Liver (tissue), 9 donors: ENCODE measurements around the gene PDPN. TPM values are rescaled to one million over a fixed set of nuclear protein-coding genes. Genes with fewer than 3 reads are reported as not detected.

ENCODE experiments used
- DNase-seq: peaks from one replicate; pipeline ENCODE4 v3.0.0-alpha.2; 2017; ENCODE audit warnings: low spot score
- H3K27ac ChIP-seq, 2 donors: one replicate each; pipeline ENCODE4 v1.7.0; 2013; ENCODE audit warnings: inconsistent platforms in 2 of 2, low read length in 2 of 2, control low read depth in 1 of 2, low read depth in 1 of 2, mild to moderate bottlenecking in 1 of 2
- H3K27me3 ChIP-seq, 4 donors: one replicate each; pipeline versions ENCODE4 v1.6.1 to v1.7.0; 2013; ENCODE audit warnings: low read length in 3 of 4, inconsistent platforms in 1 of 4, mild to moderate bottlenecking in 1 of 4, moderate library complexity in 1 of 4; ENCODE audit not compliant: control insufficient read depth in 4 of 4, insufficient read depth in 4 of 4
- H3K36me3 ChIP-seq, 4 donors: one replicate each; pipeline versions ENCODE4 v1.6.1 to v1.7.0; 2013; ENCODE audit warnings: low read length in 3 of 4, mild to moderate bottlenecking in 3 of 4, low read depth in 1 of 4, moderate library complexity in 1 of 4; ENCODE audit not compliant: control insufficient read depth in 4 of 4, insufficient read depth in 3 of 4
- H3K4me1 ChIP-seq, 4 donors: one replicate each; pipeline versions ENCODE4 v1.6.1 to v1.7.0; 2013; ENCODE audit warnings: low read length in 3 of 4, mild to moderate bottlenecking in 3 of 4, moderate library complexity in 1 of 4; ENCODE audit not compliant: control insufficient read depth in 4 of 4, insufficient read depth in 4 of 4
- H3K4me3 ChIP-seq, 3 donors: one replicate each; pipeline versions ENCODE4 v1.6.1 to v1.7.0; 2013; ENCODE audit warnings: low read length in 3 of 3, control low read depth in 1 of 3, low read depth in 1 of 3, mild to moderate bottlenecking in 1 of 3
- H3K9ac ChIP-seq, 2 donors: one replicate each; pipeline ENCODE4 v1.7.0; 2013; ENCODE audit warnings: low read length in 2 of 2, mild to moderate bottlenecking in 2 of 2, moderate library complexity in 2 of 2, control low read depth in 1 of 2, low read depth in 1 of 2
- H3K9me3 ChIP-seq, 4 donors: one replicate each; pipeline versions ENCODE4 v1.6.1 to v1.7.0; 2013; ENCODE audit warnings: low read length in 3 of 4; ENCODE audit not compliant: control insufficient read depth in 4 of 4
- ATF3 ChIP-seq: IDR thresholded peaks from 2 replicates; pipeline ENCODE4 v1.6.1; 2016; ENCODE audit warnings: antibody characterized with exemption
- FOXA1 ChIP-seq: IDR thresholded peaks from 2 replicates; pipeline ENCODE4 v1.6.1; 2016; ENCODE audit warnings: antibody characterized with exemption
- GABPA ChIP-seq, 2 donors: IDR thresholded peaks in 1 of 2; conservative IDR thresholded peaks in 1 of 2; 2 replicates each; pipeline ENCODE4 v1.6.1; 2016; ENCODE audit warnings: antibody characterized with exemption in 2 of 2, mild to moderate bottlenecking in 1 of 2, moderate library complexity in 1 of 2
- HNF4A ChIP-seq, 2 donors: conservative IDR thresholded peaks; 2 replicates each; pipeline ENCODE4 v1.6.1; 2016; ENCODE audit warnings: antibody characterized with exemption in 2 of 2, mild to moderate bottlenecking in 2 of 2
- HNF4G ChIP-seq: IDR thresholded peaks from 2 replicates; pipeline ENCODE4 v1.6.1; 2016; ENCODE audit warnings: antibody characterized with exemption
- JUND ChIP-seq, 2 donors: IDR thresholded peaks; 2 replicates each; pipeline ENCODE4 v1.6.1; 2016; ENCODE audit warnings: antibody characterized with exemption in 2 of 2
- NR2F2 ChIP-seq: IDR thresholded peaks from 2 replicates; pipeline ENCODE4 v1.6.1; 2016; ENCODE audit warnings: antibody characterized with exemption
- RAD21 ChIP-seq, 2 donors: IDR thresholded peaks; 2 replicates each; pipeline ENCODE4 v1.6.1; 2016; ENCODE audit warnings: antibody characterized with exemption in 2 of 2, mild to moderate bottlenecking in 2 of 2
- REST ChIP-seq: IDR thresholded peaks from 2 replicates; pipeline ENCODE4 v1.6.1; 2016; ENCODE audit warnings: antibody characterized with exemption, mild to moderate bottlenecking
- RXRA ChIP-seq, 2 donors: IDR thresholded peaks; 2 replicates each; pipeline ENCODE4 v1.6.1; 2017 to 2018; ENCODE audit warnings: antibody characterized with exemption in 2 of 2, mild to moderate bottlenecking in 1 of 2
- SP1 ChIP-seq: IDR thresholded peaks from 2 replicates; pipeline ENCODE4 v1.6.1; 2018; ENCODE audit warnings: antibody characterized with exemption, mild to moderate bottlenecking
- TAF1 ChIP-seq: conservative IDR thresholded peaks from 2 replicates; pipeline ENCODE4 v1.6.1; 2016; ENCODE audit warnings: antibody characterized with exemption, mild to moderate bottlenecking
- YY1 ChIP-seq: IDR thresholded peaks from 2 replicates; pipeline ENCODE4 v1.6.1; 2016; ENCODE audit warnings: antibody characterized with exemption, mild to moderate bottlenecking
- WGBS: extraction: QIAGEN DNeasy Blood & Tissue Kit; methylation state at CpG from one replicate; pipeline ENCODE4 v1.1.7; 2013; 5-methylcytosine and 5-hydroxymethylcytosine counted together
- polyA plus RNA-seq, 2 donors: library from polyadenylated mRNA; stranded (reverse) in 1 of 2; unstranded in 1 of 2; fragments of 200-250 nt in 1 of 2; fragments of >200 nt in 1 of 2; fragmentation: Nextera tagmentation in 1 of 2; extraction: Ambion mirVana in 1 of 2; gene quantifications; one replicate each; pipeline versions ENCODE4 v1.2.1 to v1.2.3, GENCODE V29; 2013 to 2015
- total RNA-seq, 2 donors: library from RNA; depleted of rRNA; stranded (reverse); fragments of >200 nt; gene quantifications; one replicate each; pipeline ENCODE4 v1.2.3, GENCODE V29; 2014
- TF ChIP-seq, protein P1 (sequence below): fragments of 150-350 bp; IDR thresholded peaks from 2 replicates; pipeline ENCODE4 v1.5.1; 2017; ENCODE audit warnings: improper control_type of control experiment, low read depth, low read length; ENCODE audit not compliant: missing input control
- donor health status: healthy.
- donor health status: healthy.
- donor health status: healthy.
- donor health status: healthy.
- donor health status: healthy.

Gene PDPN
- total and polyA plus RNA-seq, 4 donors = 0.09 to 0.31 (median 0.21) TPM

DNA sequence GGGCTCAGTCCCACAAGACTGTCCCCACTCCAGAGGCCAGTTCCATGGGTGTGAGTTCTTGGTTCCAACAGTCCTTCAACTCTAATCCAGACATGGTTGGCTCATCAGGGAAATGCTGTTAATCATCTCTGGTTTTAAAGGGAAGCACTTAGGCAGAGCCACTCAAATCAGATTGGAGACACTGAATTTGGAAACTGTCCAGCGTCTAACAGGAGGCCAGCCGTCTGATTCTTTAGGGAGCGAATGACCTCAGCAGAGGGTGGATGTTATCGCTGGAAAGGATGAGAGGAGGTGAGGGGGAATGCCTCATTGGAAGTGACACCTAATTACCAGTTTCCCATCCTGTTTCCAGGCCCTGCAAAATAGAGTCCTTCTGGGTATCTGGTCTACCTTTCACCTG is 47.1 kb upstream of the PDPN start:
- WGBS = 83% methylated on average over 4 of the region's 4 CpGs
- no peak overlapping the region for H3K9ac ChIP-seq
- H3K27ac ChIP-seq = no peak overlapping the region
- no peaks in the 10 kb centered on the region for H3K36me3 ChIP-seq
- TF ChIP-seq REST = no peak
- no peak for TF ChIP-seq NR2F2
- TF ChIP-seq ATF3 = no peak
- TF ChIP-seq HNF4G = no peak
- TF ChIP-seq YY1 = no peak
- no peak for TF ChIP-seq FOXA1
- TF ChIP-seq, protein P1, sequence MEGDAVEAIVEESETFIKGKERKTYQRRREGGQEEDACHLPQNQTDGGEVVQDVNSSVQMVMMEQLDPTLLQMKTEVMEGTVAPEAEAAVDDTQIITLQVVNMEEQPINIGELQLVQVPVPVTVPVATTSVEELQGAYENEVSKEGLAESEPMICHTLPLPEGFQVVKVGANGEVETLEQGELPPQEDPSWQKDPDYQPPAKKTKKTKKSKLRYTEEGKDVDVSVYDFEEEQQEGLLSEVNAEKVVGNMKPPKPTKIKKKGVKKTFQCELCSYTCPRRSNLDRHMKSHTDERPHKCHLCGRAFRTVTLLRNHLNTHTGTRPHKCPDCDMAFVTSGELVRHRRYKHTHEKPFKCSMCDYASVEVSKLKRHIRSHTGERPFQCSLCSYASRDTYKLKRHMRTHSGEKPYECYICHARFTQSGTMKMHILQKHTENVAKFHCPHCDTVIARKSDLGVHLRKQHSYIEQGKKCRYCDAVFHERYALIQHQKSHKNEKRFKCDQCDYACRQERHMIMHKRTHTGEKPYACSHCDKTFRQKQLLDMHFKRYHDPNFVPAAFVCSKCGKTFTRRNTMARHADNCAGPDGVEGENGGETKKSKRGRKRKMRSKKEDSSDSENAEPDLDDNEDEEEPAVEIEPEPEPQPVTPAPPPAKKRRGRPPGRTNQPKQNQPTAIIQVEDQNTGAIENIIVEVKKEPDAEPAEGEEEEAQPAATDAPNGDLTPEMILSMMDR = no peak
- TF ChIP-seq RXRA (IDR thresholded peaks at IDR 0.05) = no peak
- TF ChIP-seq JUND (IDR thresholded peaks at IDR 0.05) = no peak
- no peak for TF ChIP-seq SP1
- H3K4me3 ChIP-seq = no peak overlapping the region
- H3K27me3 ChIP-seq = no peaks in the 10 kb centered on the region
- no peaks in the 10 kb centered on the region for H3K4me1 ChIP-seq
- no peak for DNase-seq
- no peaks in the 10 kb centered on the region for H3K9me3 ChIP-seq

GRCh38 chr1:13538832-13539231 is 44.8 kb upstream of the PDPN start:
- no peak overlapping the region for H3K27ac ChIP-seq
- no peak overlapping the region for H3K9ac ChIP-seq
- DNase-seq = no peak
- no peaks in the 10 kb centered on the region for H3K9me3 ChIP-seq
- no peak for TF ChIP-seq GABPA (IDR thresholded peaks at IDR 0.05 in 1 of 2, conservative IDR thresholded peaks at IDR 0.05 in 1 of 2)
- no peak for TF ChIP-seq JUND (IDR thresholded peaks at IDR 0.05)
- no peak for TF ChIP-seq REST
- no peak for TF ChIP-seq NR2F2
- no peak for TF ChIP-seq RAD21 (IDR thresholded peaks at IDR 0.05)
- no peak for TF ChIP-seq SP1
- TF ChIP-seq HNF4A (conservative IDR thresholded peaks at IDR 0.05) = no peak
- TF ChIP-seq TAF1 = no peak
- TF ChIP-seq YY1 = no peak
- TF ChIP-seq HNF4G = no peak
- TF ChIP-seq FOXA1 = no peak
- no peaks in the 10 kb centered on the region for H3K4me1 ChIP-seq
- 89% methylated on average over 2 of the region's 2 CpGs for WGBS
- peaks cover 0 to 2% (median 0%) of the 10 kb centered on the region in 4 donors for H3K27me3 ChIP-seq
- H3K36me3 ChIP-seq = no peaks in the 10 kb centered on the region
- H3K4me3 ChIP-seq = no peak overlapping the region
